ENCODE results near the gene H1-8.

The H1-8 gene

DNA sequence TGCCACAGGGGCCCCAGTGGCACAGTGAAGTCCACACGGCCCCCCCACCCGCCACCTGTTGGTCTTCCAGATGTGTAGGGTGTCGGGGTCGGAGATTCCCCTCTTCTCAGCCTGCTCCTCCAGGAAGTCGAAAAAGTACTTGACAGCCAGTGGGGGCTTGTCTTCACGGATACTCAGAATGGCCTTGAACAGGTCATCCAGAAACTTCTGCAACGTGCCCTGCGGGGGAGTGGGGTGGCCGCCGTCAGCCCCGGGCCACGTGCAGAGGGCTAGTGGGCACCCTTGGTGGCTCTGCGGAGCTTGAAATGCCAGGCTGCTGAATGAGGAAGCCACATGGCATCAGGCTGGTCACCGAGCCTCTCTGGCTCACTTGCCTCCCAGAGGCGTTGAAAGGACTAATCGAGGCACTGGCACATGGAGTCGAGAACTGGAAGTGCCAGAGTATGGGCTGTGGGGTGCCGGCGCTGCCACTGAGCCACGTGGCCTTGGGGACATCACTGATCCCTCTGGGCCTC lies 16.6 kb downstream of the H1-8 start:
- Mint-ChIP-seq H3K27me3 (ENCODE audit: low read depth) (peaks cover 3% of the 10 kb centered on the region), H3K36me3 (ENCODE audit: low read depth) (peaks cover 16% of the 10 kb centered on the region), H3K4me3 (no peak overlapping the region), H3K9me3 (no peaks in the 10 kb centered on the region), H3K4me1 (peaks cover 47% of the 10 kb centered on the region), H3K27ac (no peak overlapping the region)
- TF ChIP-seq, protein P1, sequence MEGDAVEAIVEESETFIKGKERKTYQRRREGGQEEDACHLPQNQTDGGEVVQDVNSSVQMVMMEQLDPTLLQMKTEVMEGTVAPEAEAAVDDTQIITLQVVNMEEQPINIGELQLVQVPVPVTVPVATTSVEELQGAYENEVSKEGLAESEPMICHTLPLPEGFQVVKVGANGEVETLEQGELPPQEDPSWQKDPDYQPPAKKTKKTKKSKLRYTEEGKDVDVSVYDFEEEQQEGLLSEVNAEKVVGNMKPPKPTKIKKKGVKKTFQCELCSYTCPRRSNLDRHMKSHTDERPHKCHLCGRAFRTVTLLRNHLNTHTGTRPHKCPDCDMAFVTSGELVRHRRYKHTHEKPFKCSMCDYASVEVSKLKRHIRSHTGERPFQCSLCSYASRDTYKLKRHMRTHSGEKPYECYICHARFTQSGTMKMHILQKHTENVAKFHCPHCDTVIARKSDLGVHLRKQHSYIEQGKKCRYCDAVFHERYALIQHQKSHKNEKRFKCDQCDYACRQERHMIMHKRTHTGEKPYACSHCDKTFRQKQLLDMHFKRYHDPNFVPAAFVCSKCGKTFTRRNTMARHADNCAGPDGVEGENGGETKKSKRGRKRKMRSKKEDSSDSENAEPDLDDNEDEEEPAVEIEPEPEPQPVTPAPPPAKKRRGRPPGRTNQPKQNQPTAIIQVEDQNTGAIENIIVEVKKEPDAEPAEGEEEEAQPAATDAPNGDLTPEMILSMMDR (IDR thresholded peaks at IDR 0.05; ENCODE audit: unreplicated experiment in 3 of 3): no peak

DNA sequence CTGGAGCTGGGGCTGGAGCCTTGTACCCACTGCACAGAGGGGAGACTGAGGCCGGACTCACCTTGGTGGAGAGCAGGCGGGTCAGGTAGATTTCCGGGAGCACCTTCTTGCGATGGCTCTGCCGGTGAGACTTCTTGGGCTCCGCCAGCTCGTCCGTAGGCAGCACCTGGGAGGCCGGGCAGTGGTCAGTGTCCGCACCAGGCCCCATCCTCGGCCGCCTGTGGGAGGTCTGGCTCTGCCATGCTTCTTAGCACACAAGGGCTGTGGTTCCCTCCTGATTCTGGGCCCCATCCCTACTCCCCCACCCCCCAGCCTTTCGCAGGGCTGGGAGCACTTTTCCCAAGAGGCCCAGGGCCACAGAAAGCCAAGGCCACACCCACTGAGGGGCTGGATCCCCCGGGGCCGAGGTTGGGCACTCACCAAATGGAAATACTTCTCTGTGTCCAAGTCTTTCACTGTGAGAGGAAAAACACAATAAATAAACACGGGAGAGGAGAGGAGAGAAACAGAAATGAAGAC lies 17.4 kb downstream of the H1-8 start:
- no peaks in the 10 kb centered on the region for H3K9me3 Mint-ChIP-seq
- TF ChIP-seq, protein P1 (IDR thresholded peaks at IDR 0.05; ENCODE audit: unreplicated experiment in 3 of 3): no peak
- H3K4me3 Mint-ChIP-seq: peak overlapping the region; percentile 0 to 7 (median 6)
- H3K27me3 Mint-ChIP-seq (ENCODE audit: low read depth): peaks cover 3% of the 10 kb centered on the region
- H3K27ac Mint-ChIP-seq: peak overlapping the region; percentile 89 to 95 (median 93)
- H3K4me1 Mint-ChIP-seq: peaks cover 44% of the 10 kb centered on the region
- H3K36me3 Mint-ChIP-seq (ENCODE audit: low read depth): peaks cover 16% of the 10 kb centered on the region

DNA sequence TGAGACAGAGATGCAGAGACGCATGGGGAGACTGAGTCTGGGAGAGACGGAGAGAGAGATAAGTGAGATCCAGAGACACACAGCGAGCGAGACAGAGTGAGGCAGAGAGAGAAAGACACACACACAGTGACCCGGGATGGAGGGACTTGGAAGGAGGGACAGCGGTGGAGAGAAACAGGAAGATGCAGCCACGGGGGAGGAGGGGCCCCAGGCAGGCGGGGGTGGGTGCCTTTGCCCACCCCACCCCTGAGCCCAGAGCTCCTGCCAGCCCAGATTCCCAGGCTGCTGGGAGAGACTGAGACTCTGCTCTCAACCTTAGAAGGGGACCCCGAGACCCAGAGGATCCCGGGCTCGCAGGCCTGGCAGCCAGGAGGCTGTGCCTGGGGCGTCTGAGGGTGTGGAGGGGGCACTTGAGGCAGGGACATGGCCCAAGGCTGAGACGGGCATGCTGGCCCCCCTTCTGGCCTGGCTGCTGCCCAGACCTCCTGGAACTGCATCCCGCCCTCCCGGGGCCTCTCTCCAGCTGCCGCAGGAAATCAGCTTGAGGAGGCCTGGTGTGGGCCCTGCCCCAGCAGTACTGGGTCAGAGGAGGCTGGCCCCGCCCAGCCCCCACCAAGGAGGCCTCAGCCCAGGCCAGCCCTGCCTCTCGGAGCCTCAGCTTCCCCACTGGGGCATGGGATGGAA lies 18.1 kb downstream of the H1-8 start:
- Mint-ChIP-seq H3K27ac (peak overlapping the region; percentile 89 to 95 (median 93)), H3K36me3 (ENCODE audit: low read depth) (peaks cover 16% of the 10 kb centered on the region), H3K4me3 (peak overlapping the region; percentile 0 to 7 (median 6)), H3K4me1 (peaks cover 38% of the 10 kb centered on the region), H3K27me3 (ENCODE audit: low read depth) (peaks cover 3% of the 10 kb centered on the region), H3K9me3 (no peaks in the 10 kb centered on the region)
- TF ChIP-seq, protein P1 (IDR thresholded peaks at IDR 0.05; ENCODE audit: unreplicated experiment in 3 of 3): no peak

DNA sequence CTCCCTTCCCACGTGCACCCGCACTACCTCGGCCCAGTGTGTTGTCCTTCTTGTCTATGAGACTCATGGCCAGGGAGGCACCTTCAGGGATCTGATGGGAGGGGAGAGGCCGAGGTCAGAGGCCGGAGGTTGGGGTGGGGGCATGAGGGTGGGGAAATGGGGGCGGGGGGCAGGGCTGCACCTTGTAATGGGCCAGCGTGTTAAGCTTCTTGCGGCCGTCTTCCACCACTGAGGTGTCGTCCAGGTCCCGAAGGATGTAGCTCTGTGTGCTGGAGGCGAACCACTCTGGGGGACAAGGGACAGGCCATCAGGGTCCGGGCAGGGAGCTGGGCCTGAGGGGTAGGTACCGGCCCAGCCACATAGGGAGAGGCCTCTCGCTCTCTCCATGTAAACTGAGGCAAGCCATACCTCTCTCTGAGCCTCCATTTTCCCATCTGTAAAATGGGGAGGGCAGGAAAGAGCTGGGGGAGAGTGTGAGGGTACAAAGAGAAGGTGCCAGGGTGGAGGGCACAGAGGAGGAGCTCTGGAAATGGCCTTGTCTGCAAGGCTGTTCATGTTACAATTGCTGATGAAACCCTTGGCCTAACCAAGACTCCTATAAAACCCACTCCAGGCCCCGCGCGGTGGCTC lies 18.8 kb downstream of the H1-8 start:
- no peaks in the 10 kb centered on the region for H3K27me3 Mint-ChIP-seq (ENCODE audit: low read depth)
- H3K4me1 Mint-ChIP-seq: peaks cover 41% of the 10 kb centered on the region
- no peaks in the 10 kb centered on the region for H3K9me3 Mint-ChIP-seq
- TF ChIP-seq, protein P1 (IDR thresholded peaks at IDR 0.05; ENCODE audit: unreplicated experiment in 3 of 3): no peak
- H3K36me3 Mint-ChIP-seq (ENCODE audit: low read depth): peaks cover 16% of the 10 kb centered on the region
- no peak overlapping the region for H3K27ac Mint-ChIP-seq
- H3K4me3 Mint-ChIP-seq: no peak overlapping the region

DNA sequence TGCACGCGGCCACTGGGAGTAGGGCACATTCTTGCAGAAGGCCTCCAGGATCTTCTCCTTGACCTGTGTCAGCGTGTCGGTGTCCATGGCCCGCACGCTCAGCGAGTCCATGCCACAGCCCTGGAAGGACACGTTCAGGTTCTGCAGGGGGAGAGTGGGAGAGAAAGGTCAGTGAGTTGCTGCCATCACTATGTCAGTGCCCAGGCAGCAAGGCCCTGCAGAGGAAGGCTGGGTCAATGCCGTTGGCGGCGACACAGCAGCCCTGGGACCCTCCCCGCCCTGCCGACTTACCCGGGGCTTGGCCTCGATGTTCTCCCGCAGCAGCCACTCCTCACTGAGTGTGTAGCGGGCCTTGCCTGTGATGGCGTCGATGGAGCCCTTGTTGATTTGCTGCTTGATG lies 19.8 kb downstream of the H1-8 start:
- peaks cover 8% of the 10 kb centered on the region for H3K36me3 Mint-ChIP-seq (ENCODE audit: low read depth)
- peak overlapping the region in 1 of 3 experiments; percentile 84 for H3K27ac Mint-ChIP-seq
- H3K9me3 Mint-ChIP-seq: no peaks in the 10 kb centered on the region
- H3K4me1 Mint-ChIP-seq: peaks cover 38% of the 10 kb centered on the region
- no peak overlapping the region for H3K4me3 Mint-ChIP-seq
- TF ChIP-seq, protein P1 (IDR thresholded peaks at IDR 0.05; ENCODE audit: unreplicated experiment in 3 of 3): no peak
- no peaks in the 10 kb centered on the region for H3K27me3 Mint-ChIP-seq (ENCODE audit: low read depth)

Data from nephron (organoid).